ENCODE results near the gene FAIM2. TPM values are rescaled to one million over a fixed set of nuclear protein-coding genes. Genes with fewer than 3 reads are reported as not detected.

Gene FAIM2
- polyA plus RNA-seq, 2 of the 4 experiments (the other 2 are of a cell fraction) = 0.23 TPM; not detected in 1

DNA sequence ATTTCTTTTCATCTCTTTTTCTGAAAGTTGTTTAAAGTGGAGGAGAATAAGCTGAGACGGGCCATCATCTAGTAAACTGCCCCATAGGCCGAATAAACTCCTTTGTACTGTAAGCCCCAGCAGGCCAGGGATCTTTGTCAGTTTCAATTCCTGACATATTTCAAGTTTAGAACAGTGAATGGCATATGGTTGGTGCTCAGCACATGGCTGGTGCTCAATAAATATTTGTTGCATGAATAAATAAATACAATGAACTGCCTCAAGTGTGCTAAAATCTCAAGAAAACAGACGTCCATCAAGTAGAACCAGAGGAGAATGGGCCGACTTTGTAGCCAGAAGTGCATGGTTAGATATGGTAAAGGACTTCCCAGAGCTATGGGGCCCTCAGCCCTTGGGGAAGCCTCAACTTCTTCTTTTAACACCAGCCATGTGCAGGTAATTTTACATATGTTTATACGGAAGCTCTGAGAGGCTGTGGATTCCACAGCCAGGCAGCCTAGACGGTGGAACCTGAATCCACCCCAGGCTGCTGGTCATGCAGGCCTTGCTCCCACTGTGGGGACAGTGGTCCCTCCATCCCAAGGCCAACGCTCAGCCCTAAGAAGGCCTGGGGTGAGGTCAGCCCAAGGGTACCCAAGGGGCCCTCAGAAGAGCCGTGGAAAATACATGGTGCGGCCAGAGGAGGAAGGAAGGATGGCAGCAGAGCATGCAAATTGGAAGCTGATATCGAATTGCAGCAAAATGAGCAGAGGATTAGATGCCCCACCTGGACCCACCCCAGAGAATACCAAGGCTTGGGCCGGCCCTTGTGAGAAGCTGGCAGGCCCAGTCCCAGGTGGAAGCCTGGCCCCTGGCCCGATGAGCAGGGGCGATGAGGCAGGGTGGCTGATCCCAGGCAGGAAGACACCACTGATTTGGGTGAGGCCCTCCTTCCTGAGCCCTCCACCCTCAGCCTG lies 38.1 kb upstream of the FAIM2 start:
- no peak overlapping the region for H3K4me2 ChIP-seq
- ChIA-PET CTCF (interaction anchor here (0.6 to 5.4 kb wide), 10 partner anchors 9 to 180 kb away, joined by 3 to 33 read pairs (median 4); no protein-coding TSS in a partner anchor), POLR2A (no interaction called here)
- TF ChIP-seq JUNB (IDR thresholded peaks at IDR 0.05) = no peak
- TF ChIP-seq, protein P1, sequence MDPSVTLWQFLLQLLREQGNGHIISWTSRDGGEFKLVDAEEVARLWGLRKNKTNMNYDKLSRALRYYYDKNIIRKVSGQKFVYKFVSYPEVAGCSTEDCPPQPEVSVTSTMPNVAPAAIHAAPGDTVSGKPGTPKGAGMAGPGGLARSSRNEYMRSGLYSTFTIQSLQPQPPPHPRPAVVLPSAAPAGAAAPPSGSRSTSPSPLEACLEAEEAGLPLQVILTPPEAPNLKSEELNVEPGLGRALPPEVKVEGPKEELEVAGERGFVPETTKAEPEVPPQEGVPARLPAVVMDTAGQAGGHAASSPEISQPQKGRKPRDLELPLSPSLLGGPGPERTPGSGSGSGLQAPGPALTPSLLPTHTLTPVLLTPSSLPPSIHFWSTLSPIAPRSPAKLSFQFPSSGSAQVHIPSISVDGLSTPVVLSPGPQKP (IDR thresholded peaks at IDR 0.05; ENCODE audit: low read depth, low read length) = no peak
- no peak for TF ChIP-seq HOXB5 (CRISPR knock-in tag; IDR thresholded peaks at IDR 0.05)
- TF ChIP-seq CHD2 (IDR thresholded peaks at IDR 0.05; ENCODE audit: low read length, partially characterized antibody) = no peak
- TF ChIP-seq HEYL (CRISPR knock-in tag; IDR thresholded peaks at IDR 0.05) = no peak
- TF ChIP-seq, protein P2, sequence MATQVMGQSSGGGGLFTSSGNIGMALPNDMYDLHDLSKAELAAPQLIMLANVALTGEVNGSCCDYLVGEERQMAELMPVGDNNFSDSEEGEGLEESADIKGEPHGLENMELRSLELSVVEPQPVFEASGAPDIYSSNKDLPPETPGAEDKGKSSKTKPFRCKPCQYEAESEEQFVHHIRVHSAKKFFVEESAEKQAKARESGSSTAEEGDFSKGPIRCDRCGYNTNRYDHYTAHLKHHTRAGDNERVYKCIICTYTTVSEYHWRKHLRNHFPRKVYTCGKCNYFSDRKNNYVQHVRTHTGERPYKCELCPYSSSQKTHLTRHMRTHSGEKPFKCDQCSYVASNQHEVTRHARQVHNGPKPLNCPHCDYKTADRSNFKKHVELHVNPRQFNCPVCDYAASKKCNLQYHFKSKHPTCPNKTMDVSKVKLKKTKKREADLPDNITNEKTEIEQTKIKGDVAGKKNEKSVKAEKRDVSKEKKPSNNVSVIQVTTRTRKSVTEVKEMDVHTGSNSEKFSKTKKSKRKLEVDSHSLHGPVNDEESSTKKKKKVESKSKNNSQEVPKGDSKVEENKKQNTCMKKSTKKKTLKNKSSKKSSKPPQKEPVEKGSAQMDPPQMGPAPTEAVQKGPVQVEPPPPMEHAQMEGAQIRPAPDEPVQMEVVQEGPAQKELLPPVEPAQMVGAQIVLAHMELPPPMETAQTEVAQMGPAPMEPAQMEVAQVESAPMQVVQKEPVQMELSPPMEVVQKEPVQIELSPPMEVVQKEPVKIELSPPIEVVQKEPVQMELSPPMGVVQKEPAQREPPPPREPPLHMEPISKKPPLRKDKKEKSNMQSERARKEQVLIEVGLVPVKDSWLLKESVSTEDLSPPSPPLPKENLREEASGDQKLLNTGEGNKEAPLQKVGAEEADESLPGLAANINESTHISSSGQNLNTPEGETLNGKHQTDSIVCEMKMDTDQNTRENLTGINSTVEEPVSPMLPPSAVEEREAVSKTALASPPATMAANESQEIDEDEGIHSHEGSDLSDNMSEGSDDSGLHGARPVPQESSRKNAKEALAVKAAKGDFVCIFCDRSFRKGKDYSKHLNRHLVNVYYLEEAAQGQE (IDR thresholded peaks at IDR 0.05) = no peak
- no peak for TF ChIP-seq MYC (IDR thresholded peaks at IDR 0.05; ENCODE audit: borderline replicate concordance, low read length)
- TF ChIP-seq, protein P3, sequence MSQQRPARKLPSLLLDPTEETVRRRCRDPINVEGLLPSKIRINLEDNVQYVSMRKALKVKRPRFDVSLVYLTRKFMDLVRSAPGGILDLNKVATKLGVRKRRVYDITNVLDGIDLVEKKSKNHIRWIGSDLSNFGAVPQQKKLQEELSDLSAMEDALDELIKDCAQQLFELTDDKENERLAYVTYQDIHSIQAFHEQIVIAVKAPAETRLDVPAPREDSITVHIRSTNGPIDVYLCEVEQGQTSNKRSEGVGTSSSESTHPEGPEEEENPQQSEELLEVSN (IDR thresholded peaks at IDR 0.05; ENCODE audit: borderline replicate concordance, low read depth) = no peak
- TF ChIP-seq CBX2 (IDR thresholded peaks at IDR 0.05; ENCODE audit: borderline replicate concordance, low read depth) = no peak
- TF ChIP-seq, protein P4, sequence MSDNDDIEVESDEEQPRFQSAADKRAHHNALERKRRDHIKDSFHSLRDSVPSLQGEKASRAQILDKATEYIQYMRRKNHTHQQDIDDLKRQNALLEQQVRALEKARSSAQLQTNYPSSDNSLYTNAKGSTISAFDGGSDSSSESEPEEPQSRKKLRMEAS (IDR thresholded peaks at IDR 0.05) = no peak
- TF ChIP-seq, protein P5, sequence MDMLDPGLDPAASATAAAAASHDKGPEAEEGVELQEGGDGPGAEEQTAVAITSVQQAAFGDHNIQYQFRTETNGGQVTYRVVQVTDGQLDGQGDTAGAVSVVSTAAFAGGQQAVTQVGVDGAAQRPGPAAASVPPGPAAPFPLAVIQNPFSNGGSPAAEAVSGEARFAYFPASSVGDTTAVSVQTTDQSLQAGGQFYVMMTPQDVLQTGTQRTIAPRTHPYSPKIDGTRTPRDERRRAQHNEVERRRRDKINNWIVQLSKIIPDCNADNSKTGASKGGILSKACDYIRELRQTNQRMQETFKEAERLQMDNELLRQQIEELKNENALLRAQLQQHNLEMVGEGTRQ (IDR thresholded peaks at IDR 0.05) = no peak
- TF ChIP-seq, protein P6, sequence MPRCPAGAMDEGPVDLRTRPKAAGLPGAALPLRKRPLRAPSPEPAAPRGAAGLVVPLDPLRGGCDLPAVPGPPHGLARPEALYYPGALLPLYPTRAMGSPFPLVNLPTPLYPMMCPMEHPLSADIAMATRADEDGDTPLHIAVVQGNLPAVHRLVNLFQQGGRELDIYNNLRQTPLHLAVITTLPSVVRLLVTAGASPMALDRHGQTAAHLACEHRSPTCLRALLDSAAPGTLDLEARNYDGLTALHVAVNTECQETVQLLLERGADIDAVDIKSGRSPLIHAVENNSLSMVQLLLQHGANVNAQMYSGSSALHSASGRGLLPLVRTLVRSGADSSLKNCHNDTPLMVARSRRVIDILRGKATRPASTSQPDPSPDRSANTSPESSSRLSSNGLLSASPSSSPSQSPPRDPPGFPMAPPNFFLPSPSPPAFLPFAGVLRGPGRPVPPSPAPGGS (IDR thresholded peaks at IDR 0.05) = no peak
- ATAC-seq (no peak), DNase-seq (ENCODE audit: low read depth in 1 of 2, low spot score in 1 of 2) (no peak), FAIRE-seq (no peak)
- no peak overlapping the region for H3K4me3 ChIP-seq
- WGBS (ENCODE audit: missing lambda C conversion rate) = 75% methylated on average over 13 of the region's 13 CpGs
- no peak overlapping the region for H3K27ac ChIP-seq
- H3K4me1 ChIP-seq = 0 out of 3 replicates have a peak, but pooled peaks cover 7% of the 10 kb centered on the region
- H3K9me3 ChIP-seq = no peaks in the 10 kb centered on the region

DNA sequence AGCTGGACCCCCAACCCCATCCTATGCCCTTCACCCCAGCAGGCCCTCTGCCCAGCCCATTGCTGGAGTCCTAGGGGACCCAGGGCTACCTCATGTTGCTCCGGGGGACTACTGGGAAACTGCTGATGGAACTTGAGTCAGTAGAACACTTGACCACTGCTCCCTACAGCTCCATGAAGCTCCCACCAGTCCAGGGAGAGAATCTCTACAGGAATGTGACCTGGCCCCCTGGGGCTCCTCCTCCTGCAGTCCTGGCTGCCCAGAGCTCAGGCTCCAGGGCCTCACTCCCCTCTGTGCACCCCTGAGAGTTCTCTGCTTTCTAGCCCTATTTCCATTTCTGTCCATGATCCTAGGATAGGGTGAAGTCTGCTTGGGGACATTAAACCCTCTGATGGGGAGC lies 36.0 kb upstream of the FAIM2 start:
- POLR2A ChIA-PET = no interaction called here

More for the DNA sequence above, 36.0 kb upstream of the FAIM2 start:
- no peak for DNase-seq (ENCODE audit: low read depth in 1 of 2, low spot score in 1 of 2)
- CTCF ChIA-PET = interaction anchor here (0.8 to 5.4 kb wide), 5 partner anchors 19 to 116 kb away, joined by 3 to 33 read pairs (median 5); no protein-coding TSS in a partner anchor
- Histone ChIP-seq H3K4me3 (no peak overlapping the region), H3K4me2 (no peak overlapping the region), H3K9me3 (no peaks in the 10 kb centered on the region), H3K4me1 (no peaks in the 10 kb centered on the region), H3K27ac (no peak overlapping the region)
- WGBS (ENCODE audit: missing lambda C conversion rate) = 100% methylated on average over 1 of the region's 1 CpG
- no peak for ATAC-seq
- no peak for FAIRE-seq
- TF ChIP-seq, protein P7, sequence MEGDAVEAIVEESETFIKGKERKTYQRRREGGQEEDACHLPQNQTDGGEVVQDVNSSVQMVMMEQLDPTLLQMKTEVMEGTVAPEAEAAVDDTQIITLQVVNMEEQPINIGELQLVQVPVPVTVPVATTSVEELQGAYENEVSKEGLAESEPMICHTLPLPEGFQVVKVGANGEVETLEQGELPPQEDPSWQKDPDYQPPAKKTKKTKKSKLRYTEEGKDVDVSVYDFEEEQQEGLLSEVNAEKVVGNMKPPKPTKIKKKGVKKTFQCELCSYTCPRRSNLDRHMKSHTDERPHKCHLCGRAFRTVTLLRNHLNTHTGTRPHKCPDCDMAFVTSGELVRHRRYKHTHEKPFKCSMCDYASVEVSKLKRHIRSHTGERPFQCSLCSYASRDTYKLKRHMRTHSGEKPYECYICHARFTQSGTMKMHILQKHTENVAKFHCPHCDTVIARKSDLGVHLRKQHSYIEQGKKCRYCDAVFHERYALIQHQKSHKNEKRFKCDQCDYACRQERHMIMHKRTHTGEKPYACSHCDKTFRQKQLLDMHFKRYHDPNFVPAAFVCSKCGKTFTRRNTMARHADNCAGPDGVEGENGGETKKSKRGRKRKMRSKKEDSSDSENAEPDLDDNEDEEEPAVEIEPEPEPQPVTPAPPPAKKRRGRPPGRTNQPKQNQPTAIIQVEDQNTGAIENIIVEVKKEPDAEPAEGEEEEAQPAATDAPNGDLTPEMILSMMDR (IDR thresholded peaks at IDR 0.05) = no peak
- TF ChIP-seq NR3C1 (IDR thresholded peaks at IDR 0.05) = no peak
- no peak for TF ChIP-seq NFE2L2 (conservative IDR thresholded peaks at IDR 0.05; ENCODE audit: low read length)
- TF ChIP-seq, protein P8, sequence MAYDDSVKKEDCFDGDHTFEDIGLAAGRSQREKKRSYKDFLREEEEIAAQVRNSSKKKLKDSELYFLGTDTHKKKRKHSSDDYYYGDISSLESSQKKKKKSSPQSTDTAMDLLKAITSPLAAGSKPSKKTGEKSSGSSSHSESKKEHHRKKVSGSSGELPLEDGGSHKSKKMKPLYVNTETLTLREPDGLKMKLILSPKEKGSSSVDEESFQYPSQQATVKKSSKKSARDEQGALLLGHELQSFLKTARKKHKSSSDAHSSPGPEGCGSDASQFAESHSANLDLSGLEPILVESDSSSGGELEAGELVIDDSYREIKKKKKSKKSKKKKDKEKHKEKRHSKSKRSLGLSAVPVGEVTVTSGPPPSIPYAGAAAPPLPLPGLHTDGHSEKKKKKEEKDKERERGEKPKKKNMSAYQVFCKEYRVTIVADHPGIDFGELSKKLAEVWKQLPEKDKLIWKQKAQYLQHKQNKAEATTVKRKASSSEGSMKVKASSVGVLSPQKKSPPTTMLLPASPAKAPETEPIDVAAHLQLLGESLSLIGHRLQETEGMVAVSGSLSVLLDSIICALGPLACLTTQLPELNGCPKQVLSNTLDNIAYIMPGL (CRISPR knock-in tag; IDR thresholded peaks at IDR 0.05; ENCODE audit: borderline replicate concordance) = no peak
- TF ChIP-seq JUN (IDR thresholded peaks at IDR 0.05) = no peak
- no peak for TF ChIP-seq HOXA7 (CRISPR knock-in tag; IDR thresholded peaks at IDR 0.05)
- TF ChIP-seq EHF (CRISPR knock-in tag; IDR thresholded peaks at IDR 0.05) = no peak
- TF ChIP-seq ESRRA (IDR thresholded peaks at IDR 0.05; ENCODE audit: borderline replicate concordance, low read length) = no peak
- no peak for TF ChIP-seq MAZ (IDR thresholded peaks at IDR 0.05; ENCODE audit: borderline replicate concordance, low read depth, low read length)
- no peak for TF ChIP-seq GATA3 (IDR thresholded peaks at IDR 0.05; ENCODE audit: borderline replicate concordance)

Measured in A549 (cell line).